NCI-H2227 (cell line): ENCODE measurements around the gene RERE.
A peak's percentile ranks its signal among the peaks of the same experiment; 100 is the strongest.

ENCODE experiments used
- DNase-seq: peaks from one replicate; lab custom pipeline; 2025; ENCODE audit not compliant: unreplicated experiment; lab: John Stamatoyannopoulos, UW

The RERE gene

GRCh38 chr1:8374356-8374755 lies 443.1 kb downstream of the RERE start:
- DNase-seq = no peak

- peak; percentile 69 for DNase-seq
Measured at GRCh38 chr1:8373581-8374241, 443.7 kb downstream of the RERE start.

GRCh38 chr1:8373125-8373524 lies 444.3 kb downstream of the RERE start:
- no peak for DNase-seq

GRCh38 chr1:8371372-8371991 lies 446.0 kb downstream of the RERE start:
- no peak for DNase-seq

- peak; percentile 61 for DNase-seq
Measured at GRCh38 chr1:8370905-8371315, 446.5 kb downstream of the RERE start.

GRCh38 chr1:8370046-8370881 lies 447.2 kb downstream of the RERE start:
- DNase-seq = peak; percentile 77

GRCh38 chr1:8368956-8369639 lies 448.3 kb downstream of the RERE start:
- DNase-seq = no peak

GRCh38 chr1:8367571-8368194 lies 449.8 kb downstream of the RERE start:
- no peak for DNase-seq

- DNase-seq = no peak
Measured at GRCh38 chr1:8365661-8366362, 451.6 kb downstream of the RERE start.

GRCh38 chr1:8364528-8365442 lies 452.7 kb downstream of the RERE start:
- DNase-seq = no peak

GRCh38 chr1:8363767-8364301 lies 453.6 kb downstream of the RERE start:
- DNase-seq = no peak

GRCh38 chr1:8363186-8363766 lies 454.2 kb downstream of the RERE start:
- no peak for DNase-seq

- DNase-seq = no peak
Measured at GRCh38 chr1:8362701-8363101, 454.7 kb downstream of the RERE start.

GRCh38 chr1:8361198-8361849 lies 456.1 kb downstream of the RERE start:
- no peak for DNase-seq

- DNase-seq = no peak
Measured at GRCh38 chr1:8360493-8361197, 456.8 kb downstream of the RERE start.

- DNase-seq = no peak
Measured at GRCh38 chr1:8359617-8360481, 457.6 kb downstream of the RERE start.
